Upper lobe of right lung (tissue), 1 donor: ENCODE measurements around the gene C1orf167. TPM values are rescaled to one million over a fixed set of nuclear protein-coding genes. Genes with fewer than 3 reads are reported as not detected.

Source experiments
- ATAC-seq: fragments of 200-7000 bp; cut with Tn5 transposase; one replicate; pipeline ENCODE4 v1.9.1; 2020; ENCODE audit warnings: mild to moderate bottlenecking, moderate library complexity
- DNase-seq: peaks from one replicate; pipeline ENCODE4 v3.0.0-alpha.2; 2020
- H3K27ac ChIP-seq: fragments of 200-600 bp; one replicate; pipeline ENCODE4 v1.8.0; 2022
- H3K27me3 ChIP-seq: fragments of 200-600 bp; one replicate; pipeline ENCODE4 v1.8.0; 2022; ENCODE audit warnings: mild to moderate bottlenecking
- H3K36me3 ChIP-seq: fragments of 200-600 bp; one replicate; pipeline ENCODE4 v1.8.0; 2022
- H3K4me1 ChIP-seq: fragments of 200-600 bp; one replicate; pipeline ENCODE4 v1.8.0; 2022
- H3K4me3 ChIP-seq: fragments of 200-600 bp; one replicate; pipeline ENCODE4 v1.8.0; 2022; ENCODE audit warnings: mild to moderate bottlenecking
- H3K9me3 ChIP-seq: fragments of 200-600 bp; one replicate; pipeline ENCODE4 v1.8.0; 2022
- CTCF ChIP-seq: fragments of 200-600 bp; IDR thresholded peaks from one replicate; pipeline ENCODE4 v1.8.0; 2022; ENCODE audit warnings: antibody characterized with exemption
- intact Hi-C: fragments of 100-400 bp; cut with DNase I; formaldehyde crosslinking; loops from one replicate; pipeline ENCODE4 v1.11.0; 2022
- total RNA-seq: library from RNA; stranded (reverse); fragmentation: NEBNext Ultra II Directional; extraction: Animal tissue kit (Norgen Biotek cat#: 25700); gene quantifications from one replicate; pipeline ENCODE4 v1.2.1, GENCODE V29; 2021
- donor health status: DM: no; HTN: yes; CAD: no; lungs with severe emphysema.

C1orf167 gene
- total RNA-seq, 1 donor from 2014 or later = 4.7 TPM

- Histone ChIP-seq H3K4me3 (no peak overlapping the region), H3K27me3 (no peaks in the 10 kb centered on the region), H3K36me3 (no peaks in the 10 kb centered on the region), H3K4me1 (peaks cover 40% of the 10 kb centered on the region), H3K9me3 (no peaks in the 10 kb centered on the region), H3K27ac (no peak overlapping the region)
- no peak for ATAC-seq
- DNase-seq = no peak
- intact Hi-C loops = no loop called here
- TF ChIP-seq CTCF = no peak
Observed at GRCh38 chr1:11728126-11728806, 33.7 kb upstream of the C1orf167 start.

- no peaks in the 10 kb centered on the region for H3K9me3 ChIP-seq
- intact Hi-C loops = no loop called here
- H3K27me3 ChIP-seq = no peaks in the 10 kb centered on the region
- H3K36me3 ChIP-seq = no peaks in the 10 kb centered on the region
- TF ChIP-seq CTCF = no peak
- DNase-seq (no peak), ATAC-seq (no peak)
- peaks cover 40% of the 10 kb centered on the region for H3K4me1 ChIP-seq
- H3K27ac ChIP-seq = no peak overlapping the region
- H3K4me3 ChIP-seq = no peak overlapping the region
Observed at GRCh38 chr1:11729155-11729497, 32.9 kb upstream of the C1orf167 start.

GRCh38 chr1:11729498-11730428 lies 32.2 kb upstream of the C1orf167 start:
- no peaks in the 10 kb centered on the region for H3K9me3 ChIP-seq
- H3K4me3 ChIP-seq = peak overlapping the region; percentile 46
- no peak for TF ChIP-seq CTCF
- DNase-seq (no peak), ATAC-seq (no peak)
- H3K4me1 ChIP-seq = peaks cover 40% of the 10 kb centered on the region
- no peaks in the 10 kb centered on the region for H3K36me3 ChIP-seq
- H3K27ac ChIP-seq = peak overlapping the region; percentile 92
- intact Hi-C loops = no loop called here
- no peaks in the 10 kb centered on the region for H3K27me3 ChIP-seq

- Histone ChIP-seq H3K27ac (peak overlapping the region; percentile 92), H3K9me3 (no peaks in the 10 kb centered on the region), H3K4me3 (peak overlapping the region; percentile 46), H3K36me3 (no peaks in the 10 kb centered on the region), H3K4me1 (peaks cover 44% of the 10 kb centered on the region), H3K27me3 (no peaks in the 10 kb centered on the region)
- TF ChIP-seq CTCF = no peak
- intact Hi-C loops = no loop called here
- ATAC-seq (peak; percentile 89), DNase-seq (no peak)
Observed at GRCh38 chr1:11730429-11730891, 31.5 kb upstream of the C1orf167 start.

- DNase-seq (peak; percentile 80), ATAC-seq (peak; percentile 54)
- Histone ChIP-seq H3K27me3 (no peaks in the 10 kb centered on the region), H3K4me3 (peak overlapping the region; percentile 46), H3K36me3 (no peaks in the 10 kb centered on the region), H3K4me1 (peaks cover 49% of the 10 kb centered on the region), H3K27ac (peak overlapping the region; percentile 92), H3K9me3 (no peaks in the 10 kb centered on the region)
- no peak for TF ChIP-seq CTCF
- intact Hi-C loops = no loop called here
Observed at GRCh38 chr1:11731691-11732283, 30.2 kb upstream of the C1orf167 start.
